ENCODE measurements around the gene LIAS.

GRCh38 chr4:39458505-39459300 lies at the start of gene LIAS, which contains the start of gene RPL9:
- TF ChIP-seq CTCF (IDR thresholded peaks at IDR 0.05): no peak
- no peak for TF ChIP-seq ZNF671 (CRISPR knock-in tag; IDR thresholded peaks at IDR 0.05)
- TF ChIP-seq JUN (CRISPR knock-in tag; IDR thresholded peaks at IDR 0.05): no peak
